Measurements from ENCODE around the gene BUB3.

BUB3 gene

GRCh38 chr10:123154092-123154710 is at the start of gene BUB3:
Gene BUB3 (plus strand): TSS chr10:123154402. CDS start chr10:123154918, 516 bp downstream.
- DNase-seq = peak; percentile 89

GRCh38 chr10:123109466-123109865 is 44.7 kb upstream of the BUB3 start:
- no peak for DNase-seq

GRCh38 chr10:123117644-123118417 is 36.4 kb upstream of the BUB3 start:
- no peak for DNase-seq

- DNase-seq = no peak
Observed at GRCh38 chr10:123119081-123119480, 35.1 kb upstream of the BUB3 start.

- DNase-seq = no peak
Observed at GRCh38 chr10:123126246-123126645, 28.0 kb upstream of the BUB3 start.

- DNase-seq = no peak
Observed at GRCh38 chr10:123129618-123130271, 24.5 kb upstream of the BUB3 start.

GRCh38 chr10:123132576-123133477 is 21.4 kb upstream of the BUB3 start:
- peak; percentile 97 for DNase-seq

- DNase-seq = no peak
Observed at GRCh38 chr10:123133541-123134342, 20.5 kb upstream of the BUB3 start.

GRCh38 chr10:123134343-123134914 is 19.8 kb upstream of the BUB3 start:
- DNase-seq = no peak

- DNase-seq = no peak
Observed at GRCh38 chr10:123134915-123135414, 19.2 kb upstream of the BUB3 start.

GRCh38 chr10:123135415-123136141 is 18.6 kb upstream of the BUB3 start, which contains the start of gene HMX3:
Gene HMX3 (plus strand): TSS chr10:123135970. CDS start chr10:123136051, 81 bp downstream.
- DNase-seq = no peak

- no peak for DNase-seq
Observed at GRCh38 chr10:123136221-123136805, 17.9 kb upstream of the BUB3 start.

- DNase-seq = peak; percentile 63
Observed at GRCh38 chr10:123136806-123137642, 17.2 kb upstream of the BUB3 start.

GRCh38 chr10:123139165-123139520 is 15.1 kb upstream of the BUB3 start:
- DNase-seq = no peak

GRCh38 chr10:123139521-123140163 is 14.6 kb upstream of the BUB3 start:
- no peak for DNase-seq

GRCh38 chr10:123140164-123140982 is 13.8 kb upstream of the BUB3 start:
- peak; percentile 67 for DNase-seq

GRCh38 chr10:123140983-123141390 is 13.2 kb upstream of the BUB3 start:
- no peak for DNase-seq

All from 8988T (cell line).